GM19025 (cell line): ENCODE results near the gene CALD1.

Experiments
- ATAC-seq: cut with Tn5 transposase; IDR thresholded peaks from one replicate; pipeline ENCODE4 v1.9.1; 2021; ENCODE audit warnings: mild to moderate bottlenecking, low read depth, moderate library complexity; ENCODE audit not compliant: unreplicated experiment

The CALD1 gene

DNA sequence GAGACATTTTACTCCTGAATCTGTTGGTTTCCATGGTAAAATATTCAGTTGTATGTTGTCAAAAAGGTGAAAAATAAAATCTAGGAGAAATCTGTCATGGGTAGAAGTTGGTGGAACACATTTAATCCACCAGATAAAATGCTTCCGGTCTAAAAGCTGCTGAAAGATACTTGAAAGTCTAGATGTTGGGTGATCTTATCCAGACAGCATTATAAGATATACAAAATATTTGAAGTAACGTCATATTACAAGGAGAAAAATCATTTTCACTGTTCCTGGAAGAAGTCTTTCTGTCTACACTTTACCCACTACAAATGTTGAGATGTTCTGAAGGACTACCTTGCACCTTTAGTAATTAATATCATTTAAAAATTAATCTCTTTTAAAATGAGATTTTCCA, 40.9 kb downstream of the CALD1 start:
- no peak for ATAC-seq

DNA sequence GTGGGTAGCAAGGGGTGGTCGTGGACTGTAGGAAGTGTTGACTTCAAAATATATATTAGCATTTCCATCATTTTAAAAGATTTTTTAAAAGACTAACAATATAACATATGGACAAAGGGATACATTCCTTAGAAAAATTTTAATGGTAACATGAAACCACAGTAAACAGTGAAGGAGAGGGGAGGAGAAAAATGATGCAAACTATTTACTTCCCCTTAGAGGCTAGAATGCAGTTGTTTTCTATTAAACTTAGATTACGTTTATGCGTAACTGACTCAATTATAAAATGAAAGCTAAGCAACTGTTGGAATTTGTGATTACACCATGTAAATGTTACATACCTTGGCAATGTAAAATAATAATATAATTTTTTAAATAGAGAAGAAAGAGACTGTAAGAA, 41.3 kb downstream of the CALD1 start:
- ATAC-seq, result no peak

DNA sequence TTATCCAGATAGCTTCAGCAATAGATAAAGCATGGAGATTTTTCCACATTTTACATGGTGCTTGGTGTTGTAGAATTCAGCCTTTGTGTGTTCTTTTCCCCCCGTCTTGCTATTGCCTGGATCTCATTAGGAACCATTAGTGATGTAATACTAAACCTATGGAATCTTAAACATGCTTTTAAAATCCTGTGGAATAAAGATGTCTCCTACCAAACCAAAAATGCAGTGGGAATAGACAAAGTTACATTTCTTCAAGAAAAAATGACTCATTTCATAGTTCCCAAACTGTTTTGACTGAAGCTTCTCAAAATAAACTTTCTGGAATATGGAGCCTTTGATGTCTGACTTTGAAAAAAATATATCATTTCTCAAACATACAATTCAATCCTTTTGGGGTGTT, 44.0 kb downstream of the CALD1 start:
- no peak for ATAC-seq

DNA sequence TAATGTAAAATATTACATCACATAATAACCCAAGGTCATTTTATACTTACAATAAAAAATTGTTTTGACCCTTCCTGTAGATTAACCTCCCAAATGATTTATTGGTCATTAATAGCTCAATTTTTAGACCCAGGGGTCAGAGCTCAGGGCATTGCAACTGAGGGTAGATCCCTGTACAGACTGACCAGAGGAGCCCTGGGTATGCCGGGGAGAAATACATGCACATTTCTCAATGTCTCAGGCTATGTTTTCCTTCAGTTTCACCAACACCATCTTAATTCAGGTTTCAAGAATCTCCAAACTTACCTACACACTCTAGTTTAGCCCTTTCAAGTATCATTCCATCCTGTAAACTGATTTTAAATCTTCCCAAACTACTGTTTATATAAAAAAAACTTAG, 46.2 kb downstream of the CALD1 start:
- no peak for ATAC-seq

DNA sequence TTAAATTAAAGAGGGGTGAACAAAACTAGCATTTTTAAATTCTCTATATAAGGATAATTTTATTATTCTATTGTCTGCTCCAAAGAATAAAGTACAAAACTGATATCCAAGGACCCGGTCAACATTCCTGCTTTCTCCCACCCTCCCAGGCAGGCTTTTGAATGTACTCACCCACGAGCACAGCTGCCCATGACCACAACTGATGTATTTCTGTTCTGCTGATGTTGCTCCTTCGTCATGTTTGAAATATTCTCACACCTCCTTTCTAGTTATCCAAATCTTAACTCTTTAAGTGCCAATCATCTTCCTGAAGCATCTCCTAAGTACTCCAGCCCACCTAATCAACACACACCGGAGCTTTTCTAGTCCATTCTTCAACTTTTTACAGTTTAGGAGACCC, 46.7 kb downstream of the CALD1 start:
- no peak for ATAC-seq

DNA sequence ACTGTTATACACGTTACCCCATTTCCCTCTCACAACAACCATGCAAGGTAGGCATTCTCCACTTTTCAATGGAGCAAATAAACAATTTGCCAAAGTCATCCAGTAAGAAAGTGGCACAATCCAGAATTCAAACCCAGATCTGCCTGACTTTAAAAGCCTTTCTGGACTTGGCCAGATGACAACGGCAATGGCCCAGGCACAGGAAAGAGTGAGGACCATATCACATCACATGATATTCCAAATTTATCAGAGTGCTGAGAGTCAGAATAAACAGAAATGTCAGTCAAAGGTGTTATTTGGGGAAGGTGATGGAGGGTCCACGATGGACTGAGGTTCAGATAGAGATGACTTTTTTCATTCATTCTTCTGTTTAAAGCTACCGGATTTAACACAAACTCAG, 48.0 kb downstream of the CALD1 start:
- ATAC-seq, result no peak

DNA sequence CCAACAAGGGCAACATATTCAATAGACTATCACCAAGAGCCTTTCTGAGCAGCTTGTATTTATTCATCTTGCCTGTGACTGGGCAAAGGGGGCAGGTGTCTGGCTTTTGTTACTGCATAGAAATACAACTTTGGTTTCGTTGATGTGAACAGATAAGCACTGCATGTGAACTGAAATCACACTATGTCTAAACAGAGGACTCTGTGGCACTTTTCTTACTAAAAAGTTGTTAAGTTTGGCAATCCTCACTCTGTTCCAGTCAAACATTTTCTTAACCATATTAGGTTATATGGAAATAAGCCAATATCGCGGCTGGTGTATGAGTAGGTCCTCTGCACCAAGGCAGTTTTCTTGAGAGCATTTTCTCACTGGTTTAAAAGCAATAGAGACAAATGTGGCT, 48.5 kb downstream of the CALD1 start:
- ATAC-seq, result no peak

DNA sequence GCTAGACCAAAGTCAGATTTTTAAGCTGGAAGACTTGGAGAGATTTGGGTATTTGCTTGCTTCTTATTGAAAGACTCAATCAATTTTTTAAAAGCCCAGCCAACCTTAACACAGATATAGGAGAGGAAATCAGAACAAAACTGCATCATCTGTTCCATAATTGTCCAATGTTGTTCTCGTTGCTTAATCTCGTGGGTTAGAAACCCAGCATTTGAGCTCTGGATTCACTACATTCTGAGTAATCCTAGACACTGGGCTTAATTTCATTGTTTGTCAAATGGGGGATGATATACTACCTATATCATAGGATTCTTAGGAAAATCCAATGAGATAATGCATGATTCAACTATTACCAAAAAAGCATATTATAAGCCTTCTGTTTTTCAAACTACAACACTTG, 48.9 kb downstream of the CALD1 start:
- no peak for ATAC-seq

DNA sequence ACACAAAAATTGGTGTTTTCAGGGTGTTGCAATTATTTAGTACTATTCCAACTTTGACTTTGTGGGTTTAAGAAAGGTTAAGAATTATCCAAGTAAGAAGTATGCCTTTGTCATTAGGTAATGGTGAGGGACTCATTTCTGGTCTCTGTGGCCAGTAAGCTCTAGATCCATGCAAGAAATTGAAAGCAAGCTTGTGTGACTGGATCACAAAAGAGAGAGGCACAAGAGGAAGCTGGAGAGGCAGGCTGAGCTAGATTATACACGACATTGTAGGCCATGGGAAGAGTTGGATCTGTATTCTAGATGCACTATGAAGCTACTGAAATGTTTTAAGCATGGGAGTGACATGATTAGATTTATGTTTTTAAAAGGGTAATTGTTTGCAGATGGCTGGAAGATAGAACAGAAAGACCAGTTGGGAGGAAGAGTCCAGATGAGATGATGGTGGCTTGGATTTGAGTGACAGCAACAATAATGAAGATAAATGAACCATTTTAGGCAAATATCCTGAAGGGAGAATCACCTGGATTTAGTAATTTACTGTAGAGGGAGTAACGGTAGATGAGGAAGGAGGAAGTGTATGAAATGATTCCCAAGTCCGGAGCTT, 50.0 kb downstream of the CALD1 start:
- no peak for ATAC-seq

DNA sequence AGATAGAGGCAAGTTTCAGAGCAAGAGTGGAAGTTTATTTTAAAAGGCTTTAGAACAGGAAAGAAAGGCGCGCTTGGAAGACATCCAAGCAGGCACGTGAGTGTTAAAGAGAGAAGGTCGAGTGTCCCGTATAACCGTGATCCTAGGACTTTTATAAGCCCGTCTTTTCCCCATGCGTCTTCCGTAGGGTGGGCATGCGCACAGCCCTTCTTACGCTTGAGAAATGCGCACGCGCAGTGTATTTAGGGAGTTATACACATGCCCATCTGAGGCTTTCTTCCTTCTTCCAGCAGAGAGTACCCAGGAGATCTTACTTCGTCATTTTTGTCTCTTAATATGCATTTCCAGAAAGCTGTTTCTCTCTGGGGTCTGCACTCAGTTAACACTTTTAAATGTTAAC, 52.4 kb downstream of the CALD1 start:
- ATAC-seq, result no peak

DNA sequence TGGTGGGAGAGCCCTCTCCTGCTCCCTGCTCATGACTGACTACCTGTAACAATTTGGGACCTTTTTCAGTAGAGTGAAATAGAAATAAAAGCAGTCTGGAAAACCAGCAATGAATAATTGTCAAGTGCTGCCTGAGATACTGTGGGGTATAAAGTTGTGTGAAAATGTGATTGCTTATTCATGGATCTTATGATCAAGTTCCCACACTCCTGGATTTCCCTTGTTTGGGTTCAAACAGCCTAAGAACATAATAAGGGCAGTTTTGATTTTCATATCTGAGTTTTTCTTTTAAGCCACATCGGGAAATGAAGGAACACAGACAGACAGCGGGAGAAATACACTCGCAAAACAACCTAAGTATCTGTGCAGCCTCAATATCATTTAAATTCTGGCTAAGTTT, 52.9 kb downstream of the CALD1 start:
- no peak for ATAC-seq

DNA sequence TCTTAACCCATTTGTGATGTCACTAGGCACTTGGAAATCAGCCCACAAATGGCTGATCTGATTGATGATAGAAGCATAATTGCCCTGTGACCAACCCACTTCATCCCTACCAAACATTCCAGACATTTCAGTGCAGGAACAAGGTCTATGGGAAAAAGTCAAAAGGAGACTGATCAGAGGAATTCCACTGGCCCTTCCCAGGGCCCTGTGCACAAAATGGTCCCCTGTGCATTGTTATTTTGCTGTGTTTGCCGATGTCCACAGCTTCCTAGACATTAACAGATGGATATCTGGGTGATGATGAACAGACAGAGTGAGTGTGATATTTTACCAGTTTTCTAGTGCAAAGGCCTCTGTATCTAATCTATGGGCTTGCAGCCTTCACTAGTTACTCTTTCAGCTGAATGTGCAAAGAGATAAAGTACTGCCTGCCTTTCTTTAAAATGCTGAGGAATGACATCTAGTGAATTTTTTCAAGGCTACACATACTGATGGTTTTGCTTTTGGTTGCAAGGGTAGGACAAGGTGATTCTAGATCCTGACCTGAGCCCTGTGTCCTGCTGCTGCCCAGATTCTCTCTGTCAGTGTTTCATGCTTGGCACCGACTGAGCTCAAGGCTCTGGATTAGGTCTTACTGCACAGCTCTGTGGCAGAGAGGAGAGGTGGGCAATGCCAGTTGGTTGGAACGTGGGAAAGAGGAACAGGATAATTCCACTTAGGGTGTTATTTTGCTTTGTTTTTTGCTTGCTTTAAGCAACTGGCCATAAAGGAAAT, 55.4 kb downstream of the CALD1 start:
- ATAC-seq, result no peak

DNA sequence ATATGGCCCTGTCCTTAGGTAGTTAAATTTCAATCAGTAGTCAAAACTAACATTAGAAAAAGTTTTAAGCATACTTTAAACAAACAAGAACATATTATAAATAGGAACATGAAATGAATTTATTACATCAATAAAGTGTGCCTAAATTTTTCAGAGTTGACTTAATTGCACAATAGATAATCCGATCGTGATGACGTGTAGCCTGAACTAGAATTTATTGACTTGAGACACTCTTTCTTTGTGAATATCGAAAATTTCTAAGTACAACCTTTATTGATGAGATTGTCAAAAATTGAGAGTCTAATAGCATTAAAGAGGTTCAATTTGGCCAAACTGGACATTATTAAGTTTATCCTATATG, 56.0 kb downstream of the CALD1 start:
- no peak for ATAC-seq

DNA sequence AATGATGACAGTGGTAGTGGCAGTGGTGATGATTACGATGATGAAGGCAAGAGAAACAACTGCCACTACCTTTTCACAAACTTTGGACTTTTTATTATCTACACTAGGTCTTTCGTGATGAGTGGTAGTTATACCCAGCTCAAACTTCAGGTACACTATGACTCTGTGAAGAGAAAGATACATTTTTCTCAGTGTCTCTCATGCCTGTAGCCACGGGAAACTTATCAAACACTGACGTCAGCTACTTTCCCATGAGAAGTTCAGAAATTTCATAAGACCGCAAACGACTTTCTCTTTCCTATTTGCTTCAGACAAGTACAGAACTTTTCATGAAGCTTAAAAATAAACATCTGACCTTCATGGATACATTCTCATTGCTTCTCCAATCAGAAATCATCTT, 57.0 kb downstream of the CALD1 start:
- ATAC-seq, result no peak

DNA sequence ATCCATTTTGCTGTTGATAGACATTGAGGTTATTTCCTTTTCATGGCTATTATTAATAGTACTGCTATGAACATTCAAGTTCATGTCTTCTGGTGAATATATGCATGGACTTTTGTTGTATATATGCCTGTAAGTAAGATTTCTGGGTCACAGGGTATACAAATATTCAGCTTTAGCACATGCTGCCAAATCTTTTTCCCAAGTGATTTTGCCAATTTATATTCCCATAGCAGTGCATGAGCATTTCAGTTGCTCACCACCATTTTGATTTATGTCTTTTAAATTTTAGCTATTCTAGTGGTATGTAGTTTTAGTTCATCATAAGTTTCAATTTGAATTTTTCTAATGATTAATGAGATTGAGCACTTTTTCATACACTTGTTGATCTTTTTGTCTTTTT, 59.9 kb downstream of the CALD1 start:
- no peak for ATAC-seq

DNA sequence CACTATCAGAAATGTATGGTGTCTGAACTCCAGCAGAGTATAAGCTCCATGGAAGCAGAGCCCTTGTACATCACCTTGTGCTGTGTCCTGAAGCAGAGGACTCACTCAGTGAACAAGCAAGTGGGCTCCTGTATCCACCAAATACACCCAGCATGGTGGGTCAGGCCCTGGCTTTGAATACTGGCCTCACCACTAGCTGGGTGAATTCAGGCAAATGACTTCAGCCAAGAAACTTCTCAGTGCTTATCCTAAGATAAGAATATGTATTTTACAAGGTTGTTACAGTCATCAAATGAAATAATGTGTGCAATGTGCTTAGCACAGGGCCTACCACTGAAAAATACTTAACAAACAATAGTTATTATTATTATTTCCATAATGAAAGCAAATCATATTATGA, 62.6 kb downstream of the CALD1 start:
- no peak for ATAC-seq

DNA sequence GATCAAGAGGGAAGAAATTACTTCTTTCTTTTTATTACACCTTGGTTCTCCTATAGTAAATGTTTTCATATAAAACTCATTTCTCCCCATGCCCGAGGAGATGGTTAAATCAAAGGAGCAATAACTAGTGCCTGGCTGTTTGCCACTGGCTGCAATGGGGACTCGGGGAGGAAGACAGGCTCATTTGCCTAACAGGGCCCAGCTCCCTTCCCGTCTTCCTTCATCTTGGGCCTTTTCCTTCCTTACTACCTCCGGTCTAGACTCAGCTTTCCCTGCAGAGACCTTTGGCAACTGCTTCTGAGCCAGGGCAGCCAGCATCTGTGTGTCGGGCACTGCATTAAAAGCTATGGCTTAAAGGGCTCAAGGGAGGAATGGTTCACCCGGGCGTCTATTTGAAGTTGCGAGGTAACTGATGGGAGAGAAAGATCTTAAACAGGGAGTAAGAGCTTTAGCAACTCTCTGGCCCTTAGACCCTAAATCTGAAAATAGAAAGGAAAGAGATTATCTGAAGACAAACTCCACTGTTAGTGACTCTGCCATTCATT, 63.5 kb downstream of the CALD1 start:
- no peak for ATAC-seq

DNA sequence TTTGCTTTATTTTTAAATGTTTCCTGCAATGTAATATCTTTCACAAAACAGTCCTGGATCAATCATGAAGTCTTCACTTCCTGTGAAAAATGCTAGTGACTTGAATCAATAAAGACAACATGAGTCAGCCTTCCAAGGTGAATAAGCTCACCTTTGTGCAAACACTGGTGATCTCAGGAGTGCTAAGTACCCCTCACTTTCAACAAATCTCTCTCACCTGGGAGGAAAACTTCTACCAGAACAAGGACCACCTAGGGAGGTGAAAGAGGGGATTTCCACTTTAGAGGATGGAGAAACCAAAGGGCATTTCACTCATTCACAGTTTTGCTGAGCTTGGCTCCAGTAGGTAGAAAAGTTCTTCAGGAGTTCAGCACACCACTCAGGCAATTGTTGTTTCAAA, 64.8 kb downstream of the CALD1 start:
- no peak for ATAC-seq

DNA sequence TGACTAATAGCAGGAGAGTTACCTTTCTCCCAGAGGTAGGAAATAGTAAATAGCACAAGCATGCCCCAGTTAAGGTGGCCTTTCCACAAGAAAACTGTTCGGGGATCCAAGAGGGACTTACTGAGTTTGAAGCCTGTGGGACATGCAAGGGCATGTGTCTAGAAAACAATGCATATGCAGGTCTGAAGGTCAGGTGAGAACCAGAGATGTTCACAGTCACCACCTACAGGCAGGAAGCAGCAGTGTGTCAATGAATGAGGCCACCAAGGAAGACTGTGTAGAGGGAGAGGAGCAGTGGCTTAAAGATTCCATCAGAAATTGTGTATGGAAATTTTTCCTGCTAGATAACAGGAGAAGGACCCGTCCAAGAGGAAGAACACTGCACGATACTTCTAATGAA, 66.0 kb downstream of the CALD1 start:
- ATAC-seq, result no peak

DNA sequence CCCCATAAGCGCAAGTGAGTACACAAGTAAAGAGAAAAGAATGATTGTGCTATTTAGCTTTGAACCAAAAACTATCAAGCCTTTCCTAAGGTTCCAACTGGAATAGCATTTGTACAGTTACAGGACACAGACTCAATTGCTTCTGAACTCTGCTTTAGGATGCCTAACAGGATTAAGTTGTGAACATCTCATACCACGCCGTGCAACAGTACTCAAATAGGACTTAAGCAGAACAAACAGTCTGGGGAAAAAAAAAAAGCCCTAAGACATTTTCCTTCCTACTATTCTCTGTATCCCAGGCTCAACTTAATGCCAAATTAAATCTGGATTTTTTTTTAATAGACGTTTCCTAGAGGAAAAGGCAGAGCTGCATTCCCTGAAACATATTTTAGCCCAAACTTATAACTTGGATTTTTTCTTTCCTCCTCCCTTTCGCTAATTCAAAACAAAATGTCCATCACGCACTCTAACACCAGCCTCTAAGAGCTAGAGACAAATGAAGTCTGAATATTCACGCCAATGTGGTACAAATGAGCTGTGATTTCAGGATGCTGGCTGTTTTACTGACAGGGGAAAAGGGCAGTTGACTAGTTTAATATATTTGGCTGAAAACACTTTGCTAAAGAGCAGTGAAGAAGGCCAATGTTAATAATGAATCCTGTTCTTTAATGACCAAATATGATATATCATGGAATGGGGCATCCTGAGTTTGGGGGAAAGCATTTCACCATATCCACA, 68.6 kb downstream of the CALD1 start:
- no peak for ATAC-seq

DNA sequence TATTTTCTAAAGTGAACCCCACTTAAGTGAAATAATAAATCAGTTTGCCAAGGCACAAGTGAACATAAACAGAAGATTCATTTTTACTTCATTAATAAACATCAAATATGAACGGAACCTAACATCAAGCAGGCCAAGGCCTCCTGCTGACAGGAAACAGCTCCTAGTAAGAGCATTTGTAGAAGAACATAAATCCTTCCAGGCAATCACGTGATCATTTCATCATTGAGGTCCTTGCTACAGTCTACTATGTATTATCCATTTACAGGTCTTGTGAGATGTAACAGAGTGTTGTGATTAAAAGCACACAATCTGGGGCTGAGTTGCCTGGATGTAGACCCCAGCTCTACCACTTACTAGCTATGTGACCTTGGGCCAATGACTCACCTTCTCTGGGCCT, 70.6 kb downstream of the CALD1 start:
- no peak for ATAC-seq

DNA sequence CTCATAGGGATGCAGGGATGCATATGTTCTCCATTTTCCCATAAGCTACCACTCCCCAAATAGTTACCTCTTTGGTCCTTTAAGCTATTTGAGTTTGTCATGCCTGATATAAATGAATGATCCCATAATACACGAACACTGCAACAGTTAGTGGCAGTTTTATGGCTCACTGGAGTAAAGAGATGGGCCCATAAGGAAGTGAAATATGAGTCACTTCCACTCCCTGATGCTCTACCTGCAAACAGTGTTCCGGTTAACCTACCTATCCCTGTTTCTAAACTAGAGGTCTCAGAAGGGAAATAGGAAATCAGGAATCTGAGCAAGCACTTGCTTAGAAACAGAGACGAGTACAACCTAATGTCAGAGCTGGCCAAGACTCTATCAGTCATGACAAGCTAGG, 71.7 kb downstream of the CALD1 start:
- no peak for ATAC-seq
